HG03432 (cell line): ENCODE results near the gene FPGT.
"Not testable (repeated sequence)": the region's sequence is repeated elsewhere in the genome, so short reads cannot be mapped to it uniquely, and the experiment has no call there.

Source experiments
- ATAC-seq: cut with Tn5 transposase; IDR thresholded peaks from one replicate; pipeline ENCODE4 v1.9.1; 2021; ENCODE audit warnings: mild to moderate bottlenecking, moderate library complexity; ENCODE audit not compliant: unreplicated experiment

The FPGT gene

GRCh38 chr1:74197657-74198552 lies at the start of gene FPGT, which contains the start of gene LRRIQ3:
TSS of gene FPGT (plus strand) at chr1:74198242. CDS start at chr1:74198279, 37 bp downstream.
TSS of gene LRRIQ3 (minus strand) at chr1:74198176. CDS start at chr1:74183684, 14,492 bp downstream.
- peak; percentile 97 for ATAC-seq

- no peak for ATAC-seq
Measured at GRCh38 chr1:74160046-74160445, 38.0 kb upstream of the FPGT start.

DNA sequence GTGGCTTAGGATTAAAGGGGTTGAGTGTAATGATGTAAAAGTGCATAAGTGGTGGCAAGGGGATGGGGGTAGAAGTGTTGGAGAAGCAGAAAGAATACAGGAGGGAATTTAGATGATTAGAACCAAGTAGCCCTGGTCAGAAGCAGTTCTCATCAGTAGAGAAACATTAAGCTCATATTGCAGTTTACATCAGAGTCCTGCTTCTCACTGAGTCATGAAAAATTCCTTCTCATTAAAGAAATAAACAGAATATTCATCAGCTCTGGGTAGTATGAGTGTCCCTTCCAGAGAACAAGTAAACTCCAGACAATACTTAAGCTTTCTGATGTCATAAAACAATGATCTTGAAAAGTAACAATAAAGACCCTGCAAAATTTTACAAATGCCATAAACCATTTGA lies 36.5 kb upstream of the FPGT start:
- no peak for ATAC-seq

- ATAC-seq: no peak
Measured at GRCh38 chr1:74162333-74162732, 35.7 kb upstream of the FPGT start.

- ATAC-seq: not testable (repeated sequence)
Measured at GRCh38 chr1:74174423-74174822, 23.6 kb upstream of the FPGT start.

DNA sequence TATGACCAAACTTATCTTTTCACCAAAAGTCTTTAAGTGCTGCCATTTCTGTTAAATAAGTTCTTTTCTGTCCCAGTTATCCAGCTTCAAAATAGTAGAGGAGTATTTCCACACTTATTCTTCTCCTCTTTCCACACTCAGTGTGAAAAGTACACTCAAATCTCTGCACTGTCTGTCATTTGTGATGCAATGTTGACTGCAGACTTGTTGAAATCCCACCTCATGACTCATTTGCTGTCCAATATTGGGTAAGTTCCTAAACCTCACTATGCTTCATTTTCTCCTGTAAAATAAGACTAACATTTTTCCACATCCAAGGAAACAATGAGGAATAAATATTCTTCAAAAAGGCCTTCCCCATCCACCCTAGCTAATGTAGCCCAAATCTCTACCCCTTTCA lies 17.6 kb upstream of the FPGT start:
- no peak for ATAC-seq

- ATAC-seq: no peak
Measured at GRCh38 chr1:74193908-74194307, 4.1 kb upstream of the FPGT start.

GRCh38 chr1:74195339-74195738 lies 2.7 kb upstream of the FPGT start:
- ATAC-seq: no peak

DNA sequence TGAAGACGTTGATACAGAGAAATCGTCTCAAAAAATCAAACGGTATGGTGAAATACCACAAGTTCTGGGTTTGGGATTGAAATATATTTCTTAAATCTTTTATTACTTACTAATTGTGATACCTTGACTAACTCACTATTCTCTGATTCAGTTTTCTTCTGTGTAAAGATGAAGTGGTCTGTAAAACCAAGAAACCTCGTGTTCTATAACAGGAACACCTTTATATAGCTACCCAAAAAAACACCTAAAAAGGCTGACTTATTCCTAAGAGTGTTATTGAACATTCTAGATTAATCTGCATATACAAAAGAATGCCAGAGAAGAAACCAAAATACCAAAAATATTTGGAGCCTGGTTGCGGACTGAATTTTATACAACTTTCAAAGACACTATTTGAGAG lies 787 bp upstream of the FPGT start:
- no peak for ATAC-seq

DNA sequence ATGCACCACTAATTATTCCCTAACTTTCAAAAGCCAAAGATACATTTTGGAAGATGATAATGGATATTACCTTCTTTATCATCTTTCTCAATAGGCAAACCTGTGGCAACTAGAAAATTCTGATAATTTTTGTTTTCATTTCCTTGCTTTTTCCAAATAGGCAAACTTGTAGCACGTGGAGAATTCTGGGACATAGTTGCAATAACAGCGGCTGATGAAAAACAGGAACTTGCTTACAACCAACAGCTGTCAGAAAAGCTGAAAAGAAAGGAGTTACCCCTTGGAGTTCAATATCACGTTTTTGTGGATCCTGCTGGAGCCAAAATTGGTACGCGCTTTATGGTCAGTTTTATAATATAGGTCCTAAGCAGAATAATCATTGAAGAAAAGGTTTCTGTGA lies 1.5 kb downstream of the FPGT start:
- no peak for ATAC-seq

- ATAC-seq: no peak
Measured at GRCh38 chr1:74205266-74205665, 7.2 kb downstream of the FPGT start.

- ATAC-seq: no peak
Measured at GRCh38 chr1:74215229-74215628, 17.2 kb downstream of the FPGT start.

GRCh38 chr1:74222701-74223100 lies 24.7 kb downstream of the FPGT start:
- ATAC-seq: no peak

DNA sequence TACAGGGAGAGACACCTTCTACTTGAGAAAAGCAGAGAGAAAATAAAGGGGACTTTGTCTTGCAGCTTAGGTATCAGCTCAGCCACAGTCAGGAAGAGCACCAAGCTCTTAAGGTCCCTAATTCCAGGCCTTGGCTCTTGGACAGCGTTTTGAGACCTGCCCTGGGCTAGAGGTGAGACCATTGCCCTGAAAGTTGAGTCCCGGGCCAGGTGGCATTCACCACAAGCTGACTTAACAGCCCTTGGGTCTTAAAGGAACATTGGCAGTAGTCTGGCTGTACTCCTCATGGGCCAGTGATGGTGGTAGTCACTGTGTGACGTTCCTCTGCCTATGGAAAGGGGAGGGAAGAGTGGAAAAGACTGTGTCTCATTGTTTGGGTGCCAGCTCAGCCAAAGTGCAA lies 25.4 kb downstream of the FPGT start:
- no peak for ATAC-seq

GRCh38 chr1:74235153-74235552 lies 37.1 kb downstream of the FPGT start, which contains the start of gene TNNI3K:
TSS of gene TNNI3K (plus strand) at chr1:74235387. CDS start at chr1:74235452, 65 bp downstream.
- ATAC-seq: no peak

- no peak for ATAC-seq
Measured at GRCh38 chr1:74236440-74236839, 38.4 kb downstream of the FPGT start.

- no peak for ATAC-seq
Measured at GRCh38 chr1:74237035-74237434, 39.0 kb downstream of the FPGT start.

- ATAC-seq: no peak
Measured at GRCh38 chr1:74237787-74238186, 39.7 kb downstream of the FPGT start.

GRCh38 chr1:74245168-74245772 lies 47.2 kb downstream of the FPGT start:
- ATAC-seq: no peak

DNA sequence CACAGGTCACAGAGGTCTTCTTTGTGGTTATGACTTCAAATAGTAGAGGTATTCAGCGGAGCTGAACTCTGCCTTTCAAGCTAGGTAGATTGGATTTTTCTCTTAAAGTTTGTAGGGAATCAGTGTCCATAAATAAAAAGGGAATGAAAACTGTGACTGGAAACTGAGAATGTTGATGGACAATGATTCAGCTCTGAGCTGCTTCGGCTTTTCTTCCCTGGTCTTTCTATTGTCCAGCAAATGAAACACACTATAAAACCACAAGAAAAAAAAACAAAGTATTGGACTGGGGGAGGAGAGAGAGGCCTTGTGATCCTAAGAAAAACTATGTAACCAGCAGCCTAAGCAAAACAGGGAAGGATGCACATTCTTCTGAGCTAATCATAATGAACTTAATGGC lies 48.3 kb downstream of the FPGT start:
- ATAC-seq: no peak

DNA sequence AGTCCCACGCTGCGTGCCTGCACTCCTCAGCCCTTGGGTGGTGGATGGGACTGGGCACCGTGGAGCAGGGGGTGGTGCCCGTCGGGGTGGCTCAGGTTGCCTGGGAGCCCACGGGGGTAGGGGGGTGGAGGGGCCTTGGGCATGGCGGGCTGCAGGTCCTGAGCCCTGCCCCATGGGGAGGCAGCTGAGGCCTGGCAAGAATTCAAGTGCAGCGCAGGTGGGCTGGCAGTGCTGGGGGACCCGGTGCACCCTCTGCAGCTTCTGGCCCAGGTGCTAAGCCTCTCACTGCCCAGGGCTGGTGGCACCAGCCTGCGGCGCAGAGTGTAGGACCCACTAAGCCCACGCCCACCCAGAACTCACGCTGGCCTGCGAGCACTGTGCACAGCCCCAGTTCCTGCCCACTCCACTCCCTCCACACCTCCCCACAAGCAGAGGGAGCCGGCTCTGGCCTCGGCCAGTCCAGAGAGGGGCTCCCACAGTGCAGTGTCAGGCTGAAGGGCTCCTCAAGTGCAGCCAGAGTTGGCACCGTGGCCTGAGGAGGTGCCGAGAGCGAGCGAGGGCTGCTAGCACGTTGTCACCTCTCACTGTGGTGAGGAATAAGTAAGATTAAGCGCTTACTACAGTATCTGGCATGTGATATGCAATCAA lies 50.0 kb downstream of the FPGT start:
- ATAC-seq: no peak
